GM10266 (cell line): ENCODE data around the gene COP1.

ENCODE experiments used
- DNase-seq: peaks from one replicate; pipeline ENCODE4 v3.0.0; 2012; ENCODE audit errors: extremely low spot score
- TF ChIP-seq, protein P1 (sequence below): IDR thresholded peaks from 2 replicates; pipeline ENCODE4 v1.5.1; 2012; ENCODE audit warnings: mild to moderate bottlenecking, low read depth; ENCODE audit not compliant: control insufficient read depth, insufficient read depth; ENCODE audit errors: missing control alignments

COP1 gene

GRCh38 chr1:176068256-176068655 is 138.8 kb downstream of the COP1 start:
- TF ChIP-seq, protein P1, sequence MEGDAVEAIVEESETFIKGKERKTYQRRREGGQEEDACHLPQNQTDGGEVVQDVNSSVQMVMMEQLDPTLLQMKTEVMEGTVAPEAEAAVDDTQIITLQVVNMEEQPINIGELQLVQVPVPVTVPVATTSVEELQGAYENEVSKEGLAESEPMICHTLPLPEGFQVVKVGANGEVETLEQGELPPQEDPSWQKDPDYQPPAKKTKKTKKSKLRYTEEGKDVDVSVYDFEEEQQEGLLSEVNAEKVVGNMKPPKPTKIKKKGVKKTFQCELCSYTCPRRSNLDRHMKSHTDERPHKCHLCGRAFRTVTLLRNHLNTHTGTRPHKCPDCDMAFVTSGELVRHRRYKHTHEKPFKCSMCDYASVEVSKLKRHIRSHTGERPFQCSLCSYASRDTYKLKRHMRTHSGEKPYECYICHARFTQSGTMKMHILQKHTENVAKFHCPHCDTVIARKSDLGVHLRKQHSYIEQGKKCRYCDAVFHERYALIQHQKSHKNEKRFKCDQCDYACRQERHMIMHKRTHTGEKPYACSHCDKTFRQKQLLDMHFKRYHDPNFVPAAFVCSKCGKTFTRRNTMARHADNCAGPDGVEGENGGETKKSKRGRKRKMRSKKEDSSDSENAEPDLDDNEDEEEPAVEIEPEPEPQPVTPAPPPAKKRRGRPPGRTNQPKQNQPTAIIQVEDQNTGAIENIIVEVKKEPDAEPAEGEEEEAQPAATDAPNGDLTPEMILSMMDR, result no peak
- DNase-seq, result no peak

- TF ChIP-seq, protein P1, result no peak
- DNase-seq, result no peak
Measured at GRCh38 chr1:176066709-176067108, 140.4 kb downstream of the COP1 start.

- DNase-seq, result no peak
- TF ChIP-seq, protein P1, result no peak
Measured at GRCh38 chr1:176058686-176059085, 148.4 kb downstream of the COP1 start.

- no peak for DNase-seq
- TF ChIP-seq, protein P1, result no peak
Measured at GRCh38 chr1:176056312-176056711, 150.8 kb downstream of the COP1 start.

DNA sequence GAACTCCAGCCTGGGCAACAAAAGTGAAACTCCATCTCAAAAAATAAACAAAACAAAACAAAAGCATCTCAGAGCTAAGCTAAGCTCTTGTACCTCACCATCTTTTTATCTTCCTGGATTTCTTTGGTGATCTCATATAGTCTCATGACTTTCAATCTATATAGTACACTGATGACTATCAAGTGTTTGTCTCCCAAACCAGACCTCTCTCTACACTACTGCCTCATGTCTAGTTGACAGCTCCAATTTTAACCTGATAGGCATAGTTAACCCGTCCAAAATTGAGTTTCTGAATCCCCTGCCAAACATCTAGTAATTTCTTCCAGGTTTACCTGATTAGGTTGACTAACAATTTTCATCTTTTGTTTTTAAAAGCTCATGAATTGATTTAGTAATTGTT is 151.7 kb downstream of the COP1 start:
- DNase-seq, result no peak
- TF ChIP-seq, protein P1, result no peak

GRCh38 chr1:176051902-176052518 is 155.1 kb downstream of the COP1 start:
- TF ChIP-seq, protein P1, result no peak
- DNase-seq, result no peak

GRCh38 chr1:176051402-176051801 is 155.7 kb downstream of the COP1 start:
- TF ChIP-seq, protein P1, result no peak
- no peak for DNase-seq
